Hepatocyte (in vitro differentiated cells): ENCODE measurements around the gene JAML. TPM values are rescaled to one million over a fixed set of nuclear protein-coding genes. Genes with fewer than 3 reads are reported as not detected.

Experiments
- DNase-seq: peaks from one replicate; pipeline ENCODE4 v3.0.0-alpha.2; 2016; ENCODE audit warnings: low spot score
- H2AFZ ChIP-seq: fragments of 200-600 bp; sonication (generic); 2 replicates; pipeline ENCODE4 v1.6.0; 2016; ENCODE audit warnings: antibody characterized with exemption, mild to moderate bottlenecking
- H3K27ac ChIP-seq: fragments of 200-600 bp; sonication (generic); 2 replicates; pipeline ENCODE4 v1.5.1; 2016; ENCODE audit warnings: mild to moderate bottlenecking
- H3K27me3 ChIP-seq: fragments of 200-600 bp; sonication (generic); 2 replicates; pipeline ENCODE4 v1.6.1; 2016
- H3K36me3 ChIP-seq: fragments of 200-600 bp; sonication (generic); replicated peaks from 2 replicates; pipeline ENCODE4 v1.5.1; 2016; ENCODE audit warnings: low read depth; ENCODE audit not compliant: insufficient read depth
- H3K4me1 ChIP-seq: fragments of 200-600 bp; sonication (generic); 2 replicates; pipeline ENCODE4 v1.5.1; 2016; ENCODE audit warnings: mild to moderate bottlenecking, moderate library complexity; ENCODE audit not compliant: insufficient read depth
- H3K4me2 ChIP-seq: fragments of 200-600 bp; sonication (generic); 2 replicates; pipeline ENCODE4 v1.6.0; 2016
- H3K4me3 ChIP-seq: fragments of 200-600 bp; sonication (generic); 2 replicates; pipeline ENCODE4 v1.5.1; 2016; ENCODE audit warnings: mild to moderate bottlenecking
- H3K79me2 ChIP-seq: fragments of 200-600 bp; sonication (generic); 2 replicates; pipeline ENCODE4 v1.6.0; 2017; ENCODE audit warnings: mild to moderate bottlenecking
- H3K9me2 ChIP-seq: fragments of 200-600 bp; sonication (generic); replicated peaks from 2 replicates; pipeline ENCODE4 v1.6.0; 2017; ENCODE audit warnings: mild to moderate bottlenecking; ENCODE audit not compliant: insufficient read depth
- H3K9me3 ChIP-seq: fragments of 200-600 bp; sonication (generic); 2 replicates; pipeline ENCODE4 v1.5.1; 2016; ENCODE audit warnings: low read depth, mild to moderate bottlenecking
- H4K20me1 ChIP-seq: fragments of 200-600 bp; sonication (generic); 2 replicates; pipeline ENCODE4 v1.6.0; 2016; ENCODE audit warnings: mild to moderate bottlenecking; ENCODE audit not compliant: insufficient read depth, poor library complexity, severe bottlenecking
- CTCF ChIP-seq: fragments of 200-600 bp; sonication (generic); IDR thresholded peaks from 2 replicates; pipeline ENCODE4 v1.5.1; 2016; ENCODE audit warnings: antibody characterized with exemption, mild to moderate bottlenecking; ENCODE audit not compliant: poor library complexity
- EZH2 ChIP-seq: fragments of 200-600 bp; sonication (generic); IDR thresholded peaks from 2 replicates; pipeline ENCODE4 v1.6.1; 2016; ENCODE audit warnings: antibody characterized with exemption, mild to moderate bottlenecking, borderline replicate concordance
- EZH2phosphoT487 ChIP-seq: fragments of 200-600 bp; sonication (generic); IDR thresholded peaks from one replicate; pipeline ENCODE4 v1.6.1; 2018; ENCODE audit warnings: antibody characterized with exemption, mild to moderate bottlenecking, low read depth, moderate library complexity; ENCODE audit not compliant: unreplicated experiment, severe bottlenecking
- whole genome bisulfite sequencing: methylation state at CpG from one replicate; pipeline ENCODE4 v1.1.6; 2016; ENCODE audit warnings: low lambda C conversion rate; ENCODE audit errors: missing lambda C conversion rate; 5-methylcytosine and 5-hydroxymethylcytosine counted together
- polyA plus RNA-seq: library from polyadenylated mRNA; unstranded; fragments of >200 nt; fragmentation: Nextera tagmentation; extraction: Ambion mirVana; gene quantifications from 2 replicates; pipeline ENCODE4 v1.2.1, GENCODE V29; 2016
- total RNA-seq: library from RNA; depleted of rRNA; stranded (reverse); fragments of >200 nt; gene quantifications from 2 replicates; pipeline ENCODE4 v1.2.3, GENCODE V29; 2014

JAML gene
- total and polyA plus RNA-seq, 2 experiments from 2014 or later: 5.3 to 5.9 TPM

- H3K4me1 ChIP-seq: no peaks in the 10 kb centered on the region
- 67% methylated on average over 1 of the region's 1 CpG for WGBS
- no peak overlapping the region for H3K27ac ChIP-seq
Measured at GRCh38 chr11:118233850-118234249, 9.0 kb upstream of the JAML start.

GRCh38 chr11:118233377-118233776 lies 8.6 kb upstream of the JAML start:
- H3K27ac ChIP-seq: no peak overlapping the region
- H3K79me2 ChIP-seq: no peaks in the 10 kb centered on the region
- H3K9me2 ChIP-seq: no peaks in the 10 kb centered on the region
- no peak for TF ChIP-seq CTCF
- TF ChIP-seq EZH2phosphoT487: no peak
- no peak for TF ChIP-seq EZH2
- H3K27me3 ChIP-seq: no peaks in the 10 kb centered on the region
- H4K20me1 ChIP-seq: no peaks in the 10 kb centered on the region
- no peaks in the 10 kb centered on the region for H3K4me1 ChIP-seq
- WGBS: 93% methylated on average over 5 of the region's 5 CpGs
- no peak for DNase-seq
- H3K9me3 ChIP-seq: no peaks in the 10 kb centered on the region
- no peak overlapping the region for H3K4me3 ChIP-seq
- no peaks in the 10 kb centered on the region for H3K36me3 ChIP-seq
- H2AFZ ChIP-seq: no peak overlapping the region
- H3K4me2 ChIP-seq: no peak overlapping the region

More at GRCh38 chr11:118233850-118234249, 9.0 kb upstream of the JAML start:
- Histone ChIP-seq H3K9me3 (no peaks in the 10 kb centered on the region), H3K79me2 (no peaks in the 10 kb centered on the region), H3K9me2 (no peaks in the 10 kb centered on the region), H3K4me2 (no peak overlapping the region), H2AFZ (no peak overlapping the region), H3K36me3 (no peaks in the 10 kb centered on the region), H3K27me3 (no peaks in the 10 kb centered on the region), H4K20me1 (no peaks in the 10 kb centered on the region), H3K4me3 (no peak overlapping the region)
- DNase-seq: no peak
- TF ChIP-seq EZH2 (no peak), CTCF (no peak), EZH2phosphoT487 (no peak)

GRCh38 chr11:118232659-118233058 lies 7.8 kb upstream of the JAML start:
- Histone ChIP-seq H3K9me2 (no peaks in the 10 kb centered on the region), H3K4me3 (no peak overlapping the region), H3K4me1 (no peaks in the 10 kb centered on the region), H4K20me1 (no peaks in the 10 kb centered on the region), H3K27me3 (no peaks in the 10 kb centered on the region), H3K36me3 (no peaks in the 10 kb centered on the region), H3K9me3 (no peaks in the 10 kb centered on the region), H3K4me2 (no peak overlapping the region), H3K27ac (no peak overlapping the region), H2AFZ (no peak overlapping the region), H3K79me2 (no peaks in the 10 kb centered on the region)
- TF ChIP-seq EZH2 (no peak), EZH2phosphoT487 (no peak), CTCF (no peak)
- no peak for DNase-seq
- WGBS: 81% methylated on average over 1 of the region's 1 CpG

- Histone ChIP-seq H3K27me3 (no peaks in the 10 kb centered on the region), H2AFZ (no peak overlapping the region), H4K20me1 (no peaks in the 10 kb centered on the region), H3K4me3 (no peak overlapping the region), H3K9me3 (no peaks in the 10 kb centered on the region), H3K27ac (no peak overlapping the region), H3K4me1 (no peaks in the 10 kb centered on the region), H3K36me3 (no peaks in the 10 kb centered on the region), H3K9me2 (no peaks in the 10 kb centered on the region), H3K4me2 (no peak overlapping the region), H3K79me2 (no peaks in the 10 kb centered on the region)
- TF ChIP-seq EZH2 (no peak), EZH2phosphoT487 (no peak), CTCF (no peak)
- no peak for DNase-seq
Measured at GRCh38 chr11:118231461-118231860, 6.7 kb upstream of the JAML start.
